ENCODE data around the gene INSL6. TPM values are rescaled to one million over a fixed set of nuclear protein-coding genes. Genes with fewer than 3 reads are reported as not detected.
A peak's percentile ranks its signal among the peaks of the same experiment; 100 is the strongest.
"Not testable (repeated sequence)": the region's sequence is repeated elsewhere in the genome, so short reads cannot be mapped to it uniquely, and the experiment has no call there.

The INSL6 gene
- not detected in 2 replicates for total RNA-seq (2014; rRNA removed; shearing (Covaris generic))

GRCh38 chr9:5185220-5185840 is at the start of gene INSL6:
TSS of gene INSL6 (minus strand) at chr9:5185639. CDS start at chr9:5185602, 37 bp downstream.
- DNase-seq (ENCODE audit: low read depth): no peak

GRCh38 chr9:5231212-5231611 is 45.8 kb upstream of the INSL6 start, which contains the start of gene INSL4:
TSS of gene INSL4 (plus strand) at chr9:5231419. CDS start at chr9:5231524, 105 bp downstream.
- DNase-seq (ENCODE audit: low read depth): peak; percentile 11

- no peak for DNase-seq (ENCODE audit: low read depth)
These were observed 45.1 kb upstream of the INSL6 start for GRCh38 chr9:5230554-5230953.

- no peak for DNase-seq (ENCODE audit: low read depth)
These were observed 19.6 kb upstream of the INSL6 start for GRCh38 chr9:5205071-5205470.

GRCh38 chr9:5195463-5195862 is 10.0 kb upstream of the INSL6 start:
- no peak for DNase-seq (ENCODE audit: low read depth)

- no peak for DNase-seq (ENCODE audit: low read depth)
These were observed 7.9 kb upstream of the INSL6 start for GRCh38 chr9:5193345-5193744.

GRCh38 chr9:5191985-5192384 is 6.5 kb upstream of the INSL6 start:
- DNase-seq (ENCODE audit: low read depth): no peak

GRCh38 chr9:5188060-5188984 is 2.9 kb upstream of the INSL6 start:
- DNase-seq (ENCODE audit: low read depth): no peak

GRCh38 chr9:5186416-5187169 is 1.2 kb upstream of the INSL6 start:
- DNase-seq (ENCODE audit: low read depth): peak; percentile 62

- DNase-seq (ENCODE audit: low read depth): no peak
These were observed 663 bp downstream of the INSL6 start for GRCh38 chr9:5184776-5185175.

- not testable (repeated sequence) for DNase-seq (ENCODE audit: low read depth)
These were observed 4.8 kb downstream of the INSL6 start for GRCh38 chr9:5180631-5181030.

- DNase-seq (ENCODE audit: low read depth): peak; percentile 16
These were observed 7.2 kb downstream of the INSL6 start for GRCh38 chr9:5178126-5178805.

GRCh38 chr9:5146241-5146640 is 39.2 kb downstream of the INSL6 start:
- no peak for DNase-seq (ENCODE audit: low read depth)

GRCh38 chr9:5144217-5144616 is 41.2 kb downstream of the INSL6 start:
- no peak for DNase-seq (ENCODE audit: low read depth)

- DNase-seq (ENCODE audit: low read depth): peak; percentile 5
These were observed 45.3 kb downstream of the INSL6 start for GRCh38 chr9:5140151-5140550.

- DNase-seq (ENCODE audit: low read depth): no peak
These were observed 62.9 kb downstream of the INSL6 start for GRCh38 chr9:5122516-5122915.

- DNase-seq (ENCODE audit: low read depth): peak; percentile 14
These were observed 63.3 kb downstream of the INSL6 start for GRCh38 chr9:5122116-5122515.

- no peak for DNase-seq (ENCODE audit: low read depth)
These were observed 71.3 kb downstream of the INSL6 start for GRCh38 chr9:5113994-5114748.

Measured in M059J (cell line).